Prostate gland (tissue), 2 donors: ENCODE data around the gene BEAN1.

ENCODE experiments used
- CTCF ChIP-seq, 4 experiments: fragments of 200-600 bp in 2 of 4; fragments of 450-650 bp in 2 of 4; sonication (generic) in 2 of 4; IDR thresholded peaks; 1 replicate in 3 of 4; 2 replicates in 1 of 4; pipeline ENCODE4 v1.5.1; 2016 to 2019; ENCODE audit warnings: antibody characterized with exemption in 4 of 4, mild to moderate bottlenecking in 2 of 4, moderate library complexity in 2 of 4
- POLR2A ChIP-seq: fragments of 450-650 bp; IDR thresholded peaks from one replicate; pipeline ENCODE4 v1.6.1; 2016; ENCODE audit warnings: antibody characterized with exemption, mild to moderate bottlenecking
- POLR2AphosphoS5 ChIP-seq: sonication (generic); formaldehyde crosslinking; IDR thresholded peaks from one replicate; pipeline ENCODE4 v1.6.1; 2017; ENCODE audit warnings: antibody characterized with exemption

DNA sequence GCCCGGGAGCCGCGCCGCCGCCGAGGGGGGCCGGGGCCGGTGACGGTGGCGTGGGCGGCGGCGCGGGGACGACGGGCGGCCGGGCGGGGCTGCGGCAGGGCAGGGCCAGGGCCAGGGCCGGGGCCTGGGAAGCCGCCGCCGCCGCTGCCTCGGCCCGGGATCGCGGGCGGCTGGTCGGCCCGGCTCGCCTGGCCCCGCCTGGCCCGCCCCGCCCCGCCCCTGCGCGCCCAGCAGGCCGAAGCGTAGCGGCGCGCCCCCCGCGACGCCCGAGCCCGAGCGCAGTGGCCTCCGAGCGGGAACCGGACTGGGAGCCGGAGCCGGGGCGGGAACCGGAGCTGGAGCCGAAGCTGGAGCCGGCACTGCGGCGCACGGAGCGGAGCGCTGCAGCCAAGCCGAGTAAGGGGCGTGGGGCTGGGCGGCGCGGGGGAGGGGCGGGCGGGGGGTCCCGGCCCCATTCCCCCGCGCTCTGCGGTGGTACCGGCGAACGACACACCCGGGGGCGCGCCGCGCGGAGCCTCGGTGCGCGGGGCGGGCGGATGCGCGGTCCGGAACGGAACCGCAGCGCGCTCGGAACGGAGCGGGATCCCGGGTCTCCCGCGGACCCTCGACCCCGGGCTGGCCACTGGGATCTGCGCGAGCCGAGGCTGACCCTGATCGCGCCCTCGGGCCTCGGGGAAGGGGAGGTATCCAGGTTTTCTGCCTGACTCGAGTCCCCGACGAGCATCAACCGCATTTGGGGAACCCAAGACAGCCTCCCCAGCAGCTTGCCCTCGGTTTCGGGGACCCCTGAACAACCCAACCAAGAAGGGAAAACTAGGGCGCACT is at the start of gene BEAN1:
- TF ChIP-seq CTCF (IDR thresholded peaks at IDR 0.05): no peak
- no peak for TF ChIP-seq POLR2AphosphoS5
- no peak for TF ChIP-seq POLR2A
